ENCODE data around the gene PP2D1.
A peak's percentile ranks its signal among the peaks of the same experiment; 100 is the strongest.

The PP2D1 gene, protein sequence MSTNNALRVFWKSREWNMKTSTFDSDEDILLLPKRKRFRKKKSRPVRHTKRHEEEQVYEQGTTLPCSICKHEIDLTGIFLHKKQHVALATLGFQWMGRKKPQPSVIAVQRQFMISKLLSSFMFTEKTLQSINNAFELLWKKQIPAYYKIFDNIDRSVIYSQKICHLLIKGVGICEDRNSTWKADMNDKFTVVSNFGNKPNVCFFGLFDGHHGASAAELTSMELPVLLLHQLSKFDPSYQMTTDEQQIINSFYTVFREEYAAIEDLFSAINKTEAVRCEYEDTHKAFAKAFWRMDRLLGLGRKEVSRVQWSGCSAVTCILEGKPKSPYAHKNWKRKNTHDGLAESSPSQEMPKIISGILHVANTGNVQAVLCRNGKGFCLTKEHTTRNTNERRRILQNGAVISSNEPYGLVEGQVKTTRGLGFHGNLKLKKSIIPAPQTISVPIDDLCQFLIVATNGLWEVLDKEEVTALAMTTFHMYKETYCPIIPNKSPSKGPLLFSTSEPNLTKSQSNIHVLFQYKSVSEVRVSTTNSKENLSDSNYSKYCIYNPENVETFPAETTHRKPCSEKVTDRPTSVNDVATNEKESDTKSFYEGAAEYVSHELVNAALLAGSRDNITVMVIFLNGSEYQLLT

DNA sequence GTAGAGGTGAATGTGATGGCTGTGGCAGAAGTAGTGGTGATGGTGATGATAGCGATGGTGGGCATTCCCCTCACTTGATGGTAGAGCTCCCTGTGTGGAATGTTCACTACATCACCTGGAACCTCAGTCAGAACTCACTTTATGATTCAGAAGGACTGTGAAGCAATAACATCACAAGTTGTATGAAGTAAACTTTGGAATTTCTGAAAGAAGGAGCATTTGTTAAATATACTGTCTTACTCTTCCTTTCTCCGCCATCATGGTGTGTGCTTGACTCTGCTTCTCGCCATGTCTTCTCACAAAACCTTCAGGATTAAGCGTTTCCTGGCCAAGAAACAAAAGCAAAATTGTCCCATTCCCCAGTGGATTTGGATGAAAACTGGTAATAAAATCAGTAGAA is at the start of gene PP2D1:
PP2D1 (minus strand) TSS at position 101 of the 400 bp plus-strand sequence. CDS start 192 bp downstream, outside the sequence.
- TF ChIP-seq EZH2phosphoT487 (IDR thresholded peaks at IDR 0.05; ENCODE audit: low read depth) = no peak
- TF ChIP-seq, protein P1, sequence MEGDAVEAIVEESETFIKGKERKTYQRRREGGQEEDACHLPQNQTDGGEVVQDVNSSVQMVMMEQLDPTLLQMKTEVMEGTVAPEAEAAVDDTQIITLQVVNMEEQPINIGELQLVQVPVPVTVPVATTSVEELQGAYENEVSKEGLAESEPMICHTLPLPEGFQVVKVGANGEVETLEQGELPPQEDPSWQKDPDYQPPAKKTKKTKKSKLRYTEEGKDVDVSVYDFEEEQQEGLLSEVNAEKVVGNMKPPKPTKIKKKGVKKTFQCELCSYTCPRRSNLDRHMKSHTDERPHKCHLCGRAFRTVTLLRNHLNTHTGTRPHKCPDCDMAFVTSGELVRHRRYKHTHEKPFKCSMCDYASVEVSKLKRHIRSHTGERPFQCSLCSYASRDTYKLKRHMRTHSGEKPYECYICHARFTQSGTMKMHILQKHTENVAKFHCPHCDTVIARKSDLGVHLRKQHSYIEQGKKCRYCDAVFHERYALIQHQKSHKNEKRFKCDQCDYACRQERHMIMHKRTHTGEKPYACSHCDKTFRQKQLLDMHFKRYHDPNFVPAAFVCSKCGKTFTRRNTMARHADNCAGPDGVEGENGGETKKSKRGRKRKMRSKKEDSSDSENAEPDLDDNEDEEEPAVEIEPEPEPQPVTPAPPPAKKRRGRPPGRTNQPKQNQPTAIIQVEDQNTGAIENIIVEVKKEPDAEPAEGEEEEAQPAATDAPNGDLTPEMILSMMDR (IDR thresholded peaks at IDR 0.05; ENCODE audit: low read depth, low read length) = no peak
- Histone ChIP-seq H3K4me3 (ENCODE audit: low read length) (no peak within 1 kb of the TSS), H3K27me3 (ENCODE audit: low read depth, low read length) (no peaks in the 10 kb centered on the region), H3K4me2 (ENCODE audit: low read length) (no peak within 1 kb of the TSS), H3K9ac (ENCODE audit: low read length) (no peak within 1 kb of the TSS), H3K36me3 (replicated peaks; ENCODE audit: low read depth, low read length) (no peaks in the 10 kb centered on the region), H2AFZ (ENCODE audit: low read depth, low read length) (no peak within 1 kb of the TSS), H4K20me1 (ENCODE audit: insufficient read depth, low read length) (no peaks in the 10 kb centered on the region), H3K4me1 (ENCODE audit: low read length) (no peaks in the 10 kb centered on the region), H3K79me2 (ENCODE audit: low read length) (no peaks in the 10 kb centered on the region), H3K9me3 (ENCODE audit: insufficient read depth, low read length) (no peaks in the 10 kb centered on the region), H3K27ac (ENCODE audit: low read length) (no peak within 1 kb of the TSS)

DNA sequence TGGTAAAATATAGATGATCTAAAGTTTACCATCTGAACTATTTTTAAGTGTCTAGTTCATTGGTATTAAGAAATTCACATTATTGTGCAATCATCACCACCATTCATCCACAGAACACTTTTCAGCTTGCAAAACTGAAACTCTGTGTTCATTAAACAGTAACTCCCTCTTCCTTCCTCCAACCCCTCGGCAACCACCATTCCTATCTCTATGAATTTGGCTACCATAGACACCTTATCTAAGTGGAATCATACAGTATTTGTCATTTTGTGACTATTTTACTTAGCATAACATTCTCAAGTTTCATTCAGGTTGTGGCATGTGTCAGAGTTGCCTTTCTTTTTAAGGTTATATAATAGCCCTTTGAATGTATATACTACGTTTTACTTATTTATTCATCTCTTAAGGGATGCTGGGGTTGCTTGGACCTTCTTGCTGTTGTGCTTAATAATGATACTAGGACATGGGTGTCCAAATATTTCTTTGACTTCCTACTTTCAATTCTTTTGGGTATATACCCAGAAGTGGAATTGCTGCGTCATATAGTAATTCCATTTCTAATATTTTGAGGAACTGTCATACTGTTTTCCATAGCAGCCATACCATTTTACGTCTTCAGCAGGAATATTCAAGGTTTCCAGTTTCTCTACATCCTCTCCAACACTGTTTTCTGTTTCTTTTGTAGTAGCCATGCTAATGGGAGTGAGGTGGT is 49.1 kb upstream of the PP2D1 start:
- H3K4me3 ChIP-seq (ENCODE audit: low read length) = peak overlapping the region; percentile 48
- no peak overlapping the region for H3K9ac ChIP-seq (ENCODE audit: low read length)
- H2AFZ ChIP-seq (ENCODE audit: low read depth, low read length) = no peak overlapping the region
- H3K27me3 ChIP-seq (ENCODE audit: low read depth, low read length) = no peaks in the 10 kb centered on the region
- H4K20me1 ChIP-seq (ENCODE audit: insufficient read depth, low read length) = peaks cover 13% of the 10 kb centered on the region
- peaks cover 23% of the 10 kb centered on the region for H3K79me2 ChIP-seq (ENCODE audit: low read length)
- H3K36me3 ChIP-seq (replicated peaks; ENCODE audit: low read depth, low read length) = peaks cover 3% of the 10 kb centered on the region
- peak overlapping the region; percentile 24; the same call in 1 of the 2 replicates for H3K27ac ChIP-seq (ENCODE audit: low read length)
- peak overlapping the region; percentile 72 for H3K4me2 ChIP-seq (ENCODE audit: low read length)
- H3K4me1 ChIP-seq (ENCODE audit: low read length) = peaks cover 34% of the 10 kb centered on the region
- TF ChIP-seq EZH2phosphoT487 (IDR thresholded peaks at IDR 0.05; ENCODE audit: low read depth) = no peak
- TF ChIP-seq, protein P1 (IDR thresholded peaks at IDR 0.05; ENCODE audit: low read depth, low read length) = no peak
- H3K9me3 ChIP-seq (ENCODE audit: insufficient read depth, low read length) = no peaks in the 10 kb centered on the region

DNA sequence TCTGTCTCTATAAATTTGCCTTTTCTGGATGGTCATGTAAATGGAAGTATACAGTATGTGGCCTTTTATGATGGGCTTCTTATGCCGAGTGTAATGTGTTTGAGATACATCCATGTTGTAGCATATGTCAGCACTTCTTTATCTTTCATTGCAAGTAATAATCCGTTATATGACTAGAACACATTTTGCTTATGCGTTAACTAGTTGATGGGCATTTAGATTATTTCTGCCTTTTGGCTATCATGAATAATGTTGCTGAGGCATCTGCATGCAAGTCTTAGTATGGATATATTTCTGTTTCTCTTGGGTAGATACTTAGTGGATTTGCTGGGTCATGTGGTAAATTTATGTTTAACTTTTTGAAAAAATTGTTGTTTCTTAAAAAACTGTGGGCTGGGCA is 47.9 kb upstream of the PP2D1 start:
- Histone ChIP-seq H2AFZ (ENCODE audit: low read depth, low read length) (no peak overlapping the region), H3K4me1 (ENCODE audit: low read length) (peaks cover 46% of the 10 kb centered on the region), H3K79me2 (ENCODE audit: low read length) (peaks cover 24% of the 10 kb centered on the region), H3K27ac (ENCODE audit: low read length) (no peak overlapping the region), H3K27me3 (ENCODE audit: low read depth, low read length) (no peaks in the 10 kb centered on the region), H3K9me3 (ENCODE audit: insufficient read depth, low read length) (no peaks in the 10 kb centered on the region), H3K36me3 (replicated peaks; ENCODE audit: low read depth, low read length) (peaks cover 3% of the 10 kb centered on the region), H4K20me1 (ENCODE audit: insufficient read depth, low read length) (peaks cover 16% of the 10 kb centered on the region), H3K4me3 (ENCODE audit: low read length) (no peak overlapping the region), H3K9ac (ENCODE audit: low read length) (no peak overlapping the region), H3K4me2 (ENCODE audit: low read length) (no peak overlapping the region)
- TF ChIP-seq, protein P1 (IDR thresholded peaks at IDR 0.05; ENCODE audit: low read depth, low read length) = no peak
- no peak for TF ChIP-seq EZH2phosphoT487 (IDR thresholded peaks at IDR 0.05; ENCODE audit: low read depth)
